ENCODE data around the gene UTP4.
"Not testable (repeated sequence)": the region's sequence is repeated elsewhere in the genome, so short reads cannot be mapped to it uniquely, and the experiment has no call there.

Gene UTP4

DNA sequence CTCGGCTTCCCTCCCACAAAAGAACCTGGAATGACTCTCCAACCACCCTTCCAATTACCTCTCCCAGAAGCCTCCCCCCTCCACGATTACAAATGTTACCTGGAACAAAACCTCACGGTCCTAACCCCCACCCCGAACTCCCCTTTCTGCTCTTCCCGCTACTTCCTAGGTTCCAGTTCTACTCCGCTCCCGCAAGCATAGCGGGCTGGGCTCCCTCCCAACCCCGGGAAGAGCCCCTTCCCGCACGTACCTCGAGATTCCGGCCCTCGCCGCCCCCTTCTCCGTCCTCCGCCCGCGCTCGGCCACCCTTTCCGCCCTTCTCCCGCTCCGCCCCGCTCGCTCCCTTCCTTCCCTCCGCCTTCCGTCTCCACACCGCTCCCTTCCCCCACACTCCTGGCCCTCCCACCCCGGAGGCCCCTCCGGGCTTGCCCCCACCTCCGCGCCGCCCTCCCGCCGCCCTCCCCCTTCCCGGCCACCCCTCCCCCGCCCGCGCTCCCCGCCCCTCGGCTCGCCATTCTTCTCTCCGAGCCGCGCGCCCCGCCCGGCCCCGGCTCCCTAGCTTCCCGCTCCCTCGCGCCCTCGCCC is 518 bp upstream of the UTP4 start:
- DNase-seq, result peak; percentile 87

GRCh38 chr16:69133373-69133954 is 1.0 kb downstream of the UTP4 start:
- DNase-seq, result no peak

GRCh38 chr16:69138608-69139007 is 6.2 kb downstream of the UTP4 start:
- DNase-seq, result no peak

DNA sequence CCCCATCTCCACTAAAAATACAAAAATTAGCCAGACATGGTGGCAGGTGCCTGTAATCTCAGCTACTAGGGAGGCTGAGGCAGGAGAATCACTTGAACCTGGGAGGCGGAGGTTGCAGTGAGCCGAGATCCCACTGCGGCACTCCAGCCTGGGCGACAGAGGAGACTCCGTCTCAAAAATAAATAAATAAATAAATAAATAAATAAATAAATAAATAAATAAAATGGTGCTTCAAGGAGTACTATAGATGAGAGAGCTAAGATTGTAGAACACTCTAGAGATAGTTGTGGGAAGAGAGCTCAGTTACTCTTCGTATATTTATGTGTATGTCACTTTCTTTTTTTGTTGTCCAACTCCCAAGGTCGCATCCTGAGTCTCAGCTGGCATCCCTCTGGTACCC is 7.0 kb downstream of the UTP4 start:
- DNase-seq, result not testable (repeated sequence)

- DNase-seq, result no peak
These were observed 8.6 kb downstream of the UTP4 start for GRCh38 chr16:69141014-69141413.

DNA sequence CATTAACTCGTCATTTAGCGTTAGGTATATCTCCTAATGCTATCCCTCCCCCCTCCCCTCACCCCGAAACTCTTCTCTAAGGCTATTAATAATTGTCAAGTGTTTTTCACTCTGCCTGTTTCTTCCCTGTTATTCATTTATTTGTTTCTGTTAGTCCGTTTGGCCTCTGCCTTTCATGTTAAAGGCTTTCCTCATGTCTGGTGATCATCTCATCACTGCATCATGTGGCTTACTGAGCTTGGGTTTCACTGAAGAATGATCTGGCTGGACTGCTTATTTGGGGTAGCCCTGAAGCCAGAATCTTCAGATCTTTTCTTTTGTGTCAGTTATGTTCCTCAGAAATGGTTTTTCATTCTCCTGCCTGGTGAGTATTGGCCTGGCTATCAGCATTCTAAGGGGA is 9.5 kb downstream of the UTP4 start:
- DNase-seq, result no peak

DNA sequence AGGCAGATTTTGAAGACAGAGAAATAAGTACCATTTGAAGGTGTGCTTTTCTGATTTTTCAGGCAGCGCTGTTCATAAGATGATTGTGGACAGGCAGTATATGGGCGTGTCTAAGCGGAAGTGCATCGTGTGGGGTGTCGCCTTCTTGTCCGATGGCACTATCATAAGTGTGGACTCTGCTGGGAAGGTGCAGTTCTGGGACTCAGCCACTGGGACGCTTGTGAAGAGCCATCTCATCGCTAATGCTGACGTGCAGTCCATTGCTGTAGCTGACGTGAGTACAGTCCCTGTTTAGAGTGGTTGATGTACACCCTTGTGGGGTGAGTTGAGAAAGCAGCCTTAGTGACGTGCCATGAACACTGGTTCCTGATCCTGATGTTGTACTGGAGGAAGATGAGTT is 10.7 kb downstream of the UTP4 start:
- DNase-seq, result no peak

DNA sequence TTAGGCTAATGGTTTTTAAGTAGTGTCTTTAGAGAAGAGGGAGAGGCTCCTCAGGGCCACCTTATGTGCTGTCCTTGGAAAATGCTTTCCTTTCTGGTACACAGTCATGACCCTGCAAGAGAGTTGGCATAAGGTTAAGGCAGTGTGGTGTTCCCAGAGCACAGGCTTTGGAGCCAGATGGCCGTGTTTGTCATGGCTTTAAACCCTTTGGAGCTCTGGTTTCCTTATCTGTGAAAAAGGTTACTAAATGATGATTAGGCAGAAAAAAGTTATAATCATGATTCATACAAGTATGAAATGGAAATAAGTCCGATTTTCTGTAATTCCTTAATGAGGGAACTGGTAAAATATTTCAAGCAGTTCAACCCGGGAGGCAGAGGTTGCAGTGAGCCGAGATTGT is 13.2 kb downstream of the UTP4 start:
- no peak for DNase-seq

DNA sequence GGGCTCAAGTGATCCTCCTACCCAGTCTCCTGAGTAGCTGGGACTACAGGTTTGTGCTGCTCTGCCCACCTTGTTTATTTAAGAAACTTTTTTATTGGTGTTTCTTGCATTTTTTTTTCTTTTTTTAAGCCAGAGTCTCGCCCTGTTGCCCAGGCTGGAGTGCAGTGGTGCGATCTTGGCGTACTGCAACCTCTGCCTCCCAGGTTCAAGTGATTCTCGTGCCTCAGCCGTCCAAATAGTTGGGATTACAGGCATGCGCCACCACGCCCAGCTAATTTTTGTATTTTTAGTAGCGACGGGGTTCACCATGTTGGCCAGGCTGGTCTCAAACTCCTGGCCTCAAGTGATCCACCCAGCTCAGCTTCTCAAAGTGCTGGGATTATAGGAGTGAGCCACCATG is 17.2 kb downstream of the UTP4 start:
- not testable (repeated sequence) for DNase-seq

- peak; percentile 76 for DNase-seq
These were observed 17.9 kb downstream of the UTP4 start for GRCh38 chr16:69150146-69150865.

DNA sequence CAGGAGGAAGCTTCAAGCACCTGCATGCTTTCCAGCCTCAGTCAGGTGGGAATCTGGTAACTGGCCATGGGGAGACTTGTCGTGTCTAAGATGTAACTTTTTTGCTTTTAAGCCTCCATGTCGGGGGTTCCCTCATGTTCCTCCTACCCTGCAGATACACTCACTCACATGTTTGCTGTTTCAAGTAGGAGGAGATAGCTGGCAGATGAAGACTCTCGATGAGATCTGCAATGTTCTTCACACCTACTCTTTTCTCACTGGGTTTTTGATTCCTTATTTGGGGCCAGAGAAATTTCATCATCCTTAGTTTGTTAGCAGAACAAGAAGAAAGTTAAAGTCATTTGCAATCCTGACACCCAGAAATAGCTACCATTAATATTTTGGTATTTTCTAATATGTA is 24.7 kb downstream of the UTP4 start:
- DNase-seq, result no peak

DNA sequence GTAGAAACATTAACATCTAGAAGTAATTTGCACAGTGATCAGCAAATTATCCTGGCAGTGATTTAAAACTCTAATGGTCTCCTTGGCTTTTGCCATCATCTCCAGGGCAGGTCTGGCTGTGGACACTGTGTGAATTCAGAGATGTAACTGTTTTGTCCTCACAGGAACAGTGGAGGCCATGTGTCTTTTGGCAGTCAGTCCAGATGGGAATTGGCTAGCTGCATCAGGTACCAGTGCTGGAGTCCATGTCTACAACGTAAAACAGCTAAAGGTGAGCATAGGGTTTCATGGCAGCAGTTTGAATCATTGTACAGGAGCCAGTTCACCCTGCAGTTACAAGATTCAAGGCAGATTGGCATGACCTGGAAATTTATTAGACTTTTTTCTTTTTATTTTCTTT is 27.7 kb downstream of the UTP4 start:
- no peak for DNase-seq

- no peak for DNase-seq
These were observed 33.1 kb downstream of the UTP4 start for GRCh38 chr16:69165584-69165983.

DNA sequence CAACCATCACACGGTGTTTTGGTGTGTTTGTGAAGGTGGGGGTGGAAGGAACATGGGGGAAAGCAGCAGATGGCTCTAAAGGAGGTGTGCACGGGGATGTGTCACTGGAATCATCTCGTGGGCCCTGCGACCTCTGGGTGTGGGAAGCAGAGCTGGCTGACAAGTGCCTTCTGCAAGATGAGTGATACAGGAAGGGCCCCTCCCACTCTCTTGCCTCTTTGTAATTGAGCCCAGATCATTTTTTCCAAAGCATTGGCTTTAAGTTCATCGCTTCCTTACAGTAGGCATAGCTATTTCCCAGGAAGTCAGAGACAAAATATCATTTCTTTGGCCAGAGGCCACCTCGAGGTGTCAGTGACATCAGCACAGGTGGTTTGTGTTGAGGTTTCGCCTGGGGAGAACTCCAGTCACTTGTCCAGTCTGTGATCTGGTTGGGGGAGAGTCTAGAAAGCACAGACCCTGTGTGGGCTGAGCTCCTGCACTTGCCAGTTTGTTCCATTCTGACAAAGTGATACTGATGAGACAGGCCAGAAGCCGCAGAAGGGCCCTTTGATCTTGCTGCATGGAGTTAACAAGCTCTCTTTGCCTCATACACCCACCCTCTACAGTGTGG is 33.9 kb downstream of the UTP4 start:
- peak; percentile 44 for DNase-seq

- DNase-seq, result peak; percentile 21
These were observed 34.8 kb downstream of the UTP4 start for GRCh38 chr16:69166946-69167930.

GRCh38 chr16:69169051-69169450 is 36.6 kb downstream of the UTP4 start:
- no peak for DNase-seq

DNA sequence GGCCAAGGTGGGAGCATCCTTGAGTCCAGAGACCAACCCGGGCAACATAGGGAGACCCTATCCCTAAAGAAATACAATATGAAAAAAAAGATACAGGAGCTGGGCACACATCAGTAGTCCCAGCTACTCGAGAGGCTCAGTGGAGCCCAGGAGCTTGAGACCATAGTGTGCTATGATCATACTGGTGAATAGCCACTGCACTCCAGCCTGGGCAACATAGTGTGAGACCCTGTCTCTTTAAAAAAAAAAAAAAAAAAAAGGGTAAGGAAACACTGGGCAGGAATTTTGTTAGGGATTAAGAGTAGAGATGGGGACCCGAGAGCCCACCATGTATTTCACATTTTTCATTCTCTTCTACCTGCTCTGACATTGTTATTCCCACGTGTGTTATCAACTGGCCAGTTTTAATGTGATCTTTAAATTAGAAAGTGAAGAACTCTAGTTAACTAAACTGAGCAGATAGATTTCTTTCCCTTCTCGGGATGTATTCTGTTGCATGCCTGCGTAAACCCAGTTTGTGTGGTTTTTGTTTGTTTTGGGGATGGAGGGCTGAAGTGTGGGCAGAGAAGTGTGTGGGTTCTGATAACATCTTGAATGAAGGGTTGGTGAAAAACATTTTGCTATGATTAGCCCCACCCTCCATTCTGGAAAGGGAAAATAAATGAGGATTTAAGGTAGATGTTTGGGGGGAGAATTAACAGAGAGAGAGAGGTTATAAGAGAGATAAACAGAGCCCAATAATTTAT is 37.3 kb downstream of the UTP4 start:
- no peak for DNase-seq

DNA sequence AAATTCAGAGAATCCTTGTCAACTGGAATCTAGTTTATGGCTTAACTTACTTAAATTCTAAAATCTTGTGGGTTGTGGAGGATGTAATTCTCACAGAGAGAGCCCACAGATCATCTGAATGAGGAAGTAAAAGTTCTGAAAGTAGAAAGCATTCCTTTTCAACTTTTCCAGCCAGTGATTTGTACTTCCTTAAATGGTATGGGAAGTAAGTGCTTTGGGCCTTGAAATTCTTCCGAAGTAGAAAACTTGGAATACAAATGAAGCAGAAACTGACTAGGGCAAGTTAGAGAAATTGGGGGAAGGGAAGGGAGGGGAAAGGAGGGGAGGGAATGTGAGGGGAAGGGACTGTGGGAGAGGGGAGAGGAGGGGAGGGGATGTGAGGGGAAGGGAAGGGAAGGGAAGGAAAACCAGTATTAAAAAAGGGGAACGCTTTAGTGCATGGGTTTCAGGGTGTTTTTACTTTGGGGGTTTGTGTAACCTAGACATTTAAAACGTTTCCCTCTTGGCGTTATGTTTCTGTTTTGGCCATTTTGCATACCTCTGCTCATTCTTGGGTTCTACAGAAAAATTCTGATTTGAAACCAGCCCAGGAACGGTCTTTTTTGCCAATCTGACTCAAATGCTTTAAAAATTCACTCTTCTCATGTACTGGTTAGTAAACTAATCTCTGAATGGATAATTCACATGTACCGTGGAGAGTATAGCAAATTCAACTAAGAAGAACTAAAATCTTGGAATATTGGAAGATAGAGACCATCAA is 39.1 kb downstream of the UTP4 start:
- DNase-seq, result peak; percentile 82

GRCh38 chr16:69176033-69176800 is 43.8 kb downstream of the UTP4 start:
- peak; percentile 78 for DNase-seq

DNA sequence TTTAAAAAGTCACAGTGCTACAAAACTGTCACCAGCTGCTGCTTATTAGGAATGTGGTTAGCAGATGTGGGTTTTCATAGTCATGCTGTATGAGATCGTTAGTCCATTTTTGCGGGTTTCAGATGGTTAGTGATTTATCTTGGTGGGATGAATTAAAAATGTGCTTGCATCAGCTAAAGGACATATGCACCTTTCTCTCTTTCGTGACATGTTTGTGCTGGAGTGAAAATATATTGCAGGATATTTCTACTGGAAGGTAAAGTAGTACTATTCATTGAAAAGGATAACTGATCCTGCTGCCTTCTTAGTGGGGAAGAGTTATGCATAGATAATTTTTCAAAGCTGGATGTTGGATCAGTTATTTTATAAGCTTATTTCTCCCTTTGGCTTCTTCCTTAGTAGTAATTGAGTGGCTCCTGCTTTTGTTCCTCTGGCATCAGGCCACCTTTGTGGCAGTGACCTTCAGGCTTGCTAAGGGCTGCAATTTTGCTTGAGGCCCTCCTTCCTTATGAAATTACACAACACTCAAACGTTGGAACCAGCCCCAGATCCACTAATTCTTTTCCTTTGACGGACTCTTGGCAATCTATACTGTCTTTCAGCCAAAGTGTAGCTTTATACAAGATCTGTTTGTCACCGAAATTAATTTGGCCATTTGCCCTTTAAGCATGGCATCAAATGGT is 47.0 kb downstream of the UTP4 start:
- peak; percentile 91 for DNase-seq
